Fibroblast of lung (primary cell): Measurements from ENCODE around the gene ZNF598.

Experiments used
- EZH2 ChIP-seq: IDR thresholded peaks from 2 replicates; pipeline ENCODE4 v1.5.1; 2012; ENCODE audit warnings: low read length, control low read depth, mild to moderate bottlenecking; ENCODE audit errors: missing control alignments
- TF ChIP-seq, protein P1 (sequence below), 2 donors: IDR thresholded peaks in 1 of 2; conservative IDR thresholded peaks in 1 of 2; 1 replicate in 1 of 2; 2 replicates in 1 of 2; pipeline ENCODE4 v1.5.1; 2011 to 2012; ENCODE audit warnings: low read length in 2 of 2, control low read depth in 1 of 2, inconsistent platforms in 1 of 2, low read depth in 1 of 2, mild to moderate bottlenecking in 1 of 2

DNA sequence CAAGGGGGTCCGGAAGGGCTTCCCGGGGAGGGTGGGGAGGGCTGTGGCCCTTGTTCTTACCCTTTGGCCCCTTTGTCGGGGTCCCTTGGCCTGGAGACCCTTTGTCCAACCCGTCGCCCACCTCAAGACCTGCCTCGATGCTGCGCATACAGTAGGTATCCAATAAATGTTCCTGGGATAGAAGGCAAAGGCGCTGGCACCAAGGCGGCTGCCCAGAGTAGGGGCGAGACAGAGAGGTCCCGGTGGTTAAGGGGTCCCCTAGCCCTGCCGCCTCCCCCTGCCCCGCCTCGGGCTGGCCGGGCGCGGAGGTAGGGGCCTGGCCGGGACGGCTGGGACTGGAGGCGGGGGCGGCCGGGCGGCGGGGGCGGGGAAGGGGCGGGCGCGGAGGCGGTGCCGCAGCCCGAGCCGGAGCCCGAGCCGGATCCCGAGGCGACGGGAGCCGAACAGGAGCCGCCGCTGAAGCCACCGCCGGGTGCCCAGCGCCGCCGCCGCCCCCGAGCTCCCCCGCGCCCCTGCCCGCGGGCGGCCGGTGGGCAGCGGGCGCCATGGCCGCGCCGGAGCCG lies 16.9 kb upstream of the ZNF598 start, which contains the start of gene NHERF2:
- TF ChIP-seq, protein P1, sequence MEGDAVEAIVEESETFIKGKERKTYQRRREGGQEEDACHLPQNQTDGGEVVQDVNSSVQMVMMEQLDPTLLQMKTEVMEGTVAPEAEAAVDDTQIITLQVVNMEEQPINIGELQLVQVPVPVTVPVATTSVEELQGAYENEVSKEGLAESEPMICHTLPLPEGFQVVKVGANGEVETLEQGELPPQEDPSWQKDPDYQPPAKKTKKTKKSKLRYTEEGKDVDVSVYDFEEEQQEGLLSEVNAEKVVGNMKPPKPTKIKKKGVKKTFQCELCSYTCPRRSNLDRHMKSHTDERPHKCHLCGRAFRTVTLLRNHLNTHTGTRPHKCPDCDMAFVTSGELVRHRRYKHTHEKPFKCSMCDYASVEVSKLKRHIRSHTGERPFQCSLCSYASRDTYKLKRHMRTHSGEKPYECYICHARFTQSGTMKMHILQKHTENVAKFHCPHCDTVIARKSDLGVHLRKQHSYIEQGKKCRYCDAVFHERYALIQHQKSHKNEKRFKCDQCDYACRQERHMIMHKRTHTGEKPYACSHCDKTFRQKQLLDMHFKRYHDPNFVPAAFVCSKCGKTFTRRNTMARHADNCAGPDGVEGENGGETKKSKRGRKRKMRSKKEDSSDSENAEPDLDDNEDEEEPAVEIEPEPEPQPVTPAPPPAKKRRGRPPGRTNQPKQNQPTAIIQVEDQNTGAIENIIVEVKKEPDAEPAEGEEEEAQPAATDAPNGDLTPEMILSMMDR (conservative IDR thresholded peaks at IDR 0.05 in 1 of 2, IDR thresholded peaks at IDR 0.05 in 1 of 2; ENCODE audit: low read depth in 1 of 2, low read length in 2 of 2) = no peak
- no peak for TF ChIP-seq EZH2
